Transverse colon (tissue), 3 donors: ENCODE data around the gene EML6.

Experiments
- POLR2A ChIP-seq: fragments of 450-650 bp; IDR thresholded peaks from one replicate; pipeline ENCODE4 v1.6.1; 2016; ENCODE audit warnings: antibody characterized with exemption, mild to moderate bottlenecking, moderate library complexity
- POLR2AphosphoS5 ChIP-seq, 3 donors: sonication (generic); formaldehyde crosslinking; IDR thresholded peaks; one replicate each; pipeline ENCODE4 v1.6.1; 2016; ENCODE audit warnings: antibody characterized with exemption in 3 of 3

- TF ChIP-seq POLR2AphosphoS5 (IDR thresholded peaks at IDR 0.05), result no peak
- TF ChIP-seq POLR2A, result no peak
These were observed 257.9 kb downstream of the EML6 start for GRCh38 chr2:54981385-54981784.
